A549 treated with dexamethasone at 1 μM for 4 hours (cell line): Measurements from ENCODE around the gene SLC12A2. TPM values are rescaled to one million over a fixed set of nuclear protein-coding genes. Genes with fewer than 3 reads are reported as not detected.

Experiments used
- total RNA-seq: library from RNA; stranded (reverse); fragments of 200-300 nt; extraction: Qiagen RNA extraction; gene quantifications from 5 replicates; pipeline ENCODE4 v1.2.3, GENCODE V29; 2022

The SLC12A2 gene
- total RNA-seq, result 10.5 to 21.4 TPM (median 16.4 TPM) in 5 replicates

DNA sequence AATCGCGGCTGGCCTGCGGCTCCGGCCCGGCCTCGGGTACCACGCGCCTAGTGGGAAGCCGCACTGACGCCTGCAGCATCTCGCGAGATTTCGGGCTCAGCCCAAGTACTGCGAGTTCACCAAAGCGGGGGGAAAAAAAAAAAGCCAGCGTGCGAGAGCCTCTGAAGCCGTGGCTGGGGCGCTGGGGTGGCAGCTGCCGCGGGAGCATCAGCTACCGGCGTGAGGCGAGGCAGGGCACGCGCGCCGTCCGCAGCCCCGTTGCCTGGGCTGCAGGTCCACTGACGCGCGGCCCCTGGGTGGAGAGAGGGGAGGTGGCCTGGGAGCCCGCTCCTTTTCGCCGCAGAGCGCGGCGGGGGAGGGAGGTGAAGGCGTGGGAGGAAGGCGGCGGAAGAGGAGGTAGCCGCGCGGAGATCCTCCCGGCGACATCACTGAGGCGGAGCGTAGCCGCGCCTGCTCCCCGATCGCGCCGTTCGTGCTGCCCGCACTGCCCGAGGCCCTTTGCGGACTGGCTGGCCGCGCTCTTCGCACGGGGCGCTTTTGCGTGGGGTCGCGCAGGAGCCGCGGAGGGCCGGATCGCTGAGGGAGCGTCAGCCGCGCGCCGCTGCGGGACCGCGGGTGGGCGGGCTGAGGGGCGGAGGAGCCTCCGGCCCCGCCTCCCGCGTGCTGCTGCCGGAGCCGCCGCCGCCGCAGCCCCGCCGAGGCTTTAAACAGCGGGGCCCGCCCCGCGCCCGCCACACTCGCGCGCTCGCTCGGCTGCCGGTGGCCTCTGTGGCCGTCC lies at the start of gene SLC12A2:
SLC12A2 (plus strand) TSS at position 734 of the 778 bp plus-strand sequence. CDS start 189 bp downstream, outside the sequence.

